HFFc6 (cell line): Measurements from ENCODE around the gene EFEMP2. TPM values are rescaled to one million over a fixed set of nuclear protein-coding genes. Genes with fewer than 3 reads are reported as not detected.
A peak's percentile ranks its signal among the peaks of the same experiment; 100 is the strongest.

Source experiments
- DNase-seq: peaks from one replicate; pipeline ENCODE4 v3.0.0-alpha.2; 2018
- H3K27ac Mint-ChIP-seq: 2 replicates; pipeline ENCODE4 v1.8.0; 2020; ENCODE audit warnings: mild to moderate bottlenecking, mixed read lengths
- H3K27me3 Mint-ChIP-seq: 2 replicates; pipeline ENCODE4 v1.8.0; 2021; ENCODE audit warnings: mild to moderate bottlenecking, moderate library complexity, mixed read lengths; ENCODE audit not compliant: insufficient read depth
- H3K36me3 Mint-ChIP-seq: 2 replicates; pipeline ENCODE4 v1.8.0; 2021; ENCODE audit warnings: low read depth, mixed read lengths
- H3K4me1 Mint-ChIP-seq: 2 replicates; pipeline ENCODE4 v1.8.0; 2020; ENCODE audit warnings: low read depth, mixed read lengths
- H3K4me3 Mint-ChIP-seq: 2 replicates; pipeline ENCODE4 v1.8.0; 2020; ENCODE audit warnings: mild to moderate bottlenecking, moderate library complexity, mixed read lengths
- H3K9me3 Mint-ChIP-seq: 2 replicates; pipeline ENCODE4 v1.8.0; 2020; ENCODE audit warnings: mild to moderate bottlenecking, mixed read lengths
- CTCF ChIP-seq: fragments of 200-600 bp; sonication (generic); IDR thresholded peaks from 2 replicates; pipeline ENCODE4 v1.5.0; 2021; ENCODE audit warnings: antibody characterized with exemption, mild to moderate bottlenecking
- total RNA-seq, 6 experiments: library from RNA; stranded (reverse); fragmentation: NEBNext Ultra II Directional; extraction: Animal tissue kit (Norgen Biotek cat#: 25700); gene quantifications; 2 replicates in 1 of 6; 3 replicates in 5 of 6; pipeline ENCODE4 v1.2.3, GENCODE V29; 2021

EFEMP2 gene
- total RNA-seq, 6 experiments from 2014 or later: 318 to 359 (median 329) TPM

DNA sequence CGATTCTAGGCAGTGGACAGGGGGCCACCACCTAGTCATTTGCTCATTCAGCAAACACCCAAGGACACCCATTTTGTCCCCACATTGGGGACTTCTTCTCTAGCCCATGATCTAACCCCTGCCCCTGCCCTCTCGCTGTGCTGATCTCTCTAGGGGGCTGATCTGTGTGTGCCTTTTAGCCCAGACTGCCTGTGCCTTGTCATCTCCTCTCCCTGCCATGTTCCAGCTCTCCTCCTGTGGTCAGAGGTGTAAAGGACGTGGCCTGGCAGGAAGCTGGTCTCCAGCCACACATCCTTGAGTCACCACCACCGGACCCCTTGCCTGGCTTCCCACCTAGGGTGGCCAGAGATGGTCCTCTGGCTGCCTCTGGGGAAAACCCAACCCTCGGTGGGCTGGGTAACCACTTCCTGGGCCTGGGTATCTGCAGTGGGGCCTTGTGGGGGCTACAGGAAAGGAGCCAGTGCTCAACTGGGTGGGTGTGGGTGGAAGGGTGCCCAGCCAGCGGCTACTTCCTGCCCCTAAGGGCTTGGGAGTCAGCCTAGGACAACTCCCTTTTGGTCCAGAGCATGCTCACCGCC, 8.3 kb upstream of the EFEMP2 start:
- H3K27ac Mint-ChIP-seq: peak overlapping the region; percentile 71
- peaks cover 24% of the 10 kb centered on the region for H3K4me1 Mint-ChIP-seq
- no peak for DNase-seq
- no peaks in the 10 kb centered on the region for H3K9me3 Mint-ChIP-seq
- H3K36me3 Mint-ChIP-seq: peaks cover 8% of the 10 kb centered on the region
- H3K4me3 Mint-ChIP-seq: no peak overlapping the region; the same call in 1 of the 2 replicates
- peaks cover 7% of the 10 kb centered on the region for H3K27me3 Mint-ChIP-seq
- TF ChIP-seq CTCF: no peak

DNA sequence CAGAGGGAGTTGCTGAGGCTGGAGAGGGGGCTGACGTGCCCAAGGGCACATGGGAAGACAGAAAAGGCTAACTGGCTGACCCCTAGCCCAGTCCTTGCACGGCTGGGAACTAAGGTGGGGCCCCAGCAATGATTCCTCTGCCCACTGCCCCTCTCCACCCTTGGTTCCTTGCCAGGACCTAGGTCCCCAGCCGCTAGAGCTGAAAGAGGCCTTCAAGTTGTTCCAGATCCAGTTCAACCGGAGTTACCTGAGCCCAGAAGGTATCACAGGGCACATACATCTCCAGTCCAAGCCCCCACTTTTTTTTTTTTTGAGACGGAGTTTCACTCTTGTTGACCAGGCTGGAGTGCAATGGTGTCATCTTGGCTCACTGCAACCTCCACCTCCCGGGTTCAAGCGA, 7.4 kb upstream of the EFEMP2 start:
- Mint-ChIP-seq H3K36me3 (peaks cover 8% of the 10 kb centered on the region), H3K27ac (no peak overlapping the region), H3K27me3 (peaks cover 7% of the 10 kb centered on the region), H3K4me1 (peaks cover 22% of the 10 kb centered on the region), H3K4me3 (no peak overlapping the region), H3K9me3 (no peaks in the 10 kb centered on the region)
- no peak for TF ChIP-seq CTCF
- DNase-seq: no peak

- no peak for DNase-seq
- peak within 1 kb of the TSS; percentile 71 for H3K27ac Mint-ChIP-seq
- H3K9me3 Mint-ChIP-seq: no peaks in the 10 kb centered on the region
- no peak for TF ChIP-seq CTCF
- H3K4me3 Mint-ChIP-seq: no peak within 1 kb of the TSS; the same call in 1 of the 2 replicates
- H3K36me3 Mint-ChIP-seq: peaks cover 6% of the 10 kb centered on the region
- peaks cover 18% of the 10 kb centered on the region for H3K4me1 Mint-ChIP-seq
- H3K27me3 Mint-ChIP-seq: peaks cover 5% of the 10 kb centered on the region
Observed at GRCh38 chr11:65879617-65880016, 7.0 kb upstream of the EFEMP2 start, which contains the start of gene CTSW. CTSW (plus strand) TSS chr11:65879837; CDS start chr11:65879855, 18 bp downstream.

- no peaks in the 10 kb centered on the region for H3K9me3 Mint-ChIP-seq
- H3K36me3 Mint-ChIP-seq: peaks cover 21% of the 10 kb centered on the region
- H3K4me3 Mint-ChIP-seq: peak overlapping the region; percentile 90
- peak; percentile 86 for DNase-seq
- peak overlapping the region; percentile 90 for H3K27ac Mint-ChIP-seq
- TF ChIP-seq CTCF: no peak
- peaks cover 14% of the 10 kb centered on the region for H3K27me3 Mint-ChIP-seq
- peaks cover 38% of the 10 kb centered on the region for H3K4me1 Mint-ChIP-seq
Observed at GRCh38 chr11:65873318-65874156, 937 bp upstream of the EFEMP2 start.

DNA sequence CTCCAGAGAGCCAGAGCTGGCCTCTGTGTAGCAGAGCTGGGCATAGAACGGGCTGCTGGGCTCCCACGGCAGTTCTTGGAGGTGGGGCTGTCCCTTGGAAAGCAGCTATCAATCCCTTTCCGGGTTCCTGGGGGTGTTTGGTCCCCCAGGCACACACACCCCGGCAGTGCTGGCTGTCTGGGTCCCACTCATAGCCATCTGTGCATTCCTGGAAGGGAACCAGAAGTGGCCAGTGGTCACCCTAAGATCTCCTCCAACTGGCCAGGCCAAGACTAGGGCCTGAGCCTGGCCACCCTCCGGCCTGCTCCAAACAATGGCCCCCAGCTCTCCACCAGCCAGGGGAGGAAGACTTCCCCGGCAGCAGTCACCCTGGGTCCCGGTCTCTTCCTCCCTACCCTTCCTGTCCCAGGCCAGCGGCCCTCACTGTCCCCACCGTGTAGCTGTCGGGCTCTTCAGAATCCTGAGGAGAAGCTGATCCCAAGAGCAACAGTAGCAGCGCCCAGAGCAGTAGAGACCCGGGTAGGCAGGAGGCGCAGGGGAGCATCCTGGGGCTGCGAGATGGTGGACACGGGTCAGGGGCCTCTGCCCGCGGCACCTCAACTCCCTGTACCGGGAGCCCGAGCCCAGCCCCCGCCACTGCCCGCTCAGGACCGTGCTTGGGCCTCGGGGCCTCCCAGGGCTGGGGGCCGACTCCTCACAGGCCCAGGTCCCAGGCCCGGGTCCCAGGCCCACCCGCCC, 620 bp downstream of the EFEMP2 start:
- peak; percentile 26 for DNase-seq
- peaks cover 20% of the 10 kb centered on the region for H3K27me3 Mint-ChIP-seq
- H3K4me3 Mint-ChIP-seq: peak overlapping the region; percentile 95
- no peaks in the 10 kb centered on the region for H3K9me3 Mint-ChIP-seq
- peak; percentile 40 for TF ChIP-seq CTCF
- H3K27ac Mint-ChIP-seq: peak overlapping the region; percentile 94
- peaks cover 45% of the 10 kb centered on the region for H3K4me1 Mint-ChIP-seq
- peaks cover 33% of the 10 kb centered on the region for H3K36me3 Mint-ChIP-seq
